GM18858 (cell line): Measurements from ENCODE around the gene MYH15.
"Not testable (repeated sequence)": the region's sequence is repeated elsewhere in the genome, so short reads cannot be mapped to it uniquely, and the experiment has no call there.

ENCODE experiments used
- ATAC-seq: cut with Tn5 transposase; IDR thresholded peaks from one replicate; pipeline ENCODE4 v1.9.1; 2021; ENCODE audit not compliant: unreplicated experiment

The MYH15 gene

GRCh38 chr3:108391917-108392593, 118.3 kb downstream of the MYH15 start:
- ATAC-seq = no peak

GRCh38 chr3:108389372-108389771, 121.0 kb downstream of the MYH15 start:
- no peak for ATAC-seq

GRCh38 chr3:108388136-108389132, 122.0 kb downstream of the MYH15 start:
- ATAC-seq = peak; percentile 71

GRCh38 chr3:108387063-108387462, 123.3 kb downstream of the MYH15 start:
- no peak for ATAC-seq

- ATAC-seq = no peak
Measured at GRCh38 chr3:108383306-108383705, 127.1 kb downstream of the MYH15 start.

DNA sequence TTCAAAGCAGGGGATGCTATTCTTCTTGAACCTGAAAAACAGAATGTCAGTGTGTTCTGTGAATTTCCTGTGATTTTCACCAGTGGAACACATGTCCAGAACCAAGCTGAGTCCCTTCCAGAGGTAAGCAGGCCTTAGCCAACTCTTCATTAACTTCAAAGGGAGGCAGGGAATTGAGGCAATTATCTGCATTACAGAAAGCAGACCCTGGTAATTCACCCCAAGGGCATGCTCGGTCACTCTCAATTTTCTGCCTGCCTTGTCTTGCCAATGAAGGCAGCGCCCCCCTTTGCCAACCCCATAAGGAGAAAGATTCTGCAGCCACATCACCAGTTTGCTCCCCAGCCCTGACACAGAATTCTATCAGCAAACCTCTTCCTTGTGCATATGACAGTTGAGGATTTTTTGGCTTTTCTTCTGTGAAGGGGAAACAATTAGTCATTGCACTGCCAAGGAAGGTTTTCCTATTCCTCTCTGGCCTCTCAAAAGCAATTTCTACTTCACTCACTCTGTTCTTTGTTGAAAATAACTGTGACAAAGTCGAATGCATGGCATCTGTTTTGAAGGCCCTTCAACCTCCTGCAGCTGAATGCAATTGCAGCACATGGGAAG, 128.8 kb downstream of the MYH15 start:
- no peak for ATAC-seq

DNA sequence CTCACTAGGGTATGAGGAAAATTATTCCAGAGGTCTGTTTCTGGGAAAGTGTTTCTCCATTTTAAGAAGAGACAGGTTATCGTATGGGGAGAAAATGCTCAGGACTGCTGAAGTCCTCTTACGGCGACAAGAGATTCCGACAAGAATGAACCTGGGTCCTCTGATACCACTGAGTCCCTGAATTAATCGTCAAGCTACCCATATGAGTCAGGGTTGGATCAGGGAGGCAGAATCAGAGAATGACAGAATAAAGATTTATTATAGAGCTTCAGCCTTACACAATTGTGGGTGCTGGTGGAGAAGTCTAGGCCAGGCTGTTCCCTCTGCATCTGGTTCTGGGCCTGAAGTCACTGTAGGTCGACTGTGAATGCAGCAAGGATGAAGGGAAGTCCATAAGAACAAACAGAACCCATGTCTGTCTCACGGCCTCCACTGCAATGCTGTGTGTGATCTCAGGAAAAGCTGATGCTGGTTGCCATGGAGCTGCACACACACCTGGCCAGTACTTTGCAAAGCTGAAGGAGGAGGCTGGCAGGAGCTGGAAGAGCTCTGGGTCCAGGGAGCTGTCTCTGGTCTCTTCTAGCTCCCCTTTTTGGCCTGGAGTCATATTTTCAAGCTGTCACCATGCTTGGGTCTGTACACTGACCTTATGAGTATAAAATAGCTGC, 130.1 kb downstream of the MYH15 start:
- no peak for ATAC-seq

- ATAC-seq = not testable (repeated sequence)
Measured at GRCh38 chr3:108378952-108379342, 131.4 kb downstream of the MYH15 start.

DNA sequence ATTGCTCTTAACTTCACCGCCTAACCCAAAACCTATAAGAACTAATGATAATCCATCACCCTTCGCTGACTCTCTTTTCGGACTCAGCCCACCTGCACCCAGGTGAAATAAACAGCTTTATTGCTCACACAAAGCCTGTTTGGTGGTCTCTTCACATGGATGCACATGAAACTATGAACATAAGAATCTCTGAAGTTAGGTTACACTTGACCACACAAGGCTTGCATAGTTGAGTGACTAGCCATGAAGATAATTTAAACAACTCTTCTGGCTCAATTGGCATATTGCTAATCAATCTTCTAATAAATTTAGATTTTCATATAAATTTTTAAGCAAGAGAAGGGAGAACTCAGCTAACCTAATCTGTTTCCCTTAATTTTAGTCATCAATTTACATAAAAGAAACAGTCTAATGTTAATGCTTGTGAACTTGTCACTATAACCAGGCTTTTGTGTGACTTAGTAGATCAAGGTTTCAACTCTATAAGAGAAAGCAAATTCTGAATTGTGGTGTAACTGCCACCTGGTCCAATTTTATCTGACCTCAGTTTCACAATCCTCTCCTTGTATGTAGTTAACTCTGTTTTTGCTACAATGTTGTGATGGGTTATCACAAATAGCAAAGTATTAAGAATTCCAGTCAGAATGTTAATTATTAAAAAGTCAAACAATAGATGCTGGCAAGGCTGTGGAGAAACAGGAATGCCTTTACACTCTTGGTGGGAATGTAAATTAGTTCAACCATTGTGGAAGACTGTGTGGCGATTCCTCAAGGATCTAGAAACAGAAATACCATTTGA, 132.0 kb downstream of the MYH15 start:
- peak; percentile 51 for ATAC-seq

DNA sequence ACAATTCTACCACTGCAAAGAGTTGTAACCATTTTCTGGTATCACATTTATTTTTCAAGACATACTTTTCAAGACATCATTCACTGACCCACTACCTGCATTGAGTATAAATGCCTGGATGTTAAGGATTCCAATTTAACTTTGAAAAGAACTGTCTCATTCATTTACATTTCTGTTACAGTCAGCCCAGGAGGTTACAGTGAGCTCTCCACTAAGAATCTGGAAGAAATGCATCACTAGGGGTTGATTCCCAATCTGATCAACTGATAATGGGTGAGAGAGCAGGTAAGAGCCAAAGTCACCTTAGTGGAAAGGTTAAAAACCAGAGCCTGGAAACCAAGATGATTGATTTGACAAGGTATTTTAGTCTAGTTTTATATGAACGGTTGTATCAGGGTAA, 133.0 kb downstream of the MYH15 start:
- ATAC-seq = no peak

GRCh38 chr3:108376026-108376425, 134.4 kb downstream of the MYH15 start:
- no peak for ATAC-seq

DNA sequence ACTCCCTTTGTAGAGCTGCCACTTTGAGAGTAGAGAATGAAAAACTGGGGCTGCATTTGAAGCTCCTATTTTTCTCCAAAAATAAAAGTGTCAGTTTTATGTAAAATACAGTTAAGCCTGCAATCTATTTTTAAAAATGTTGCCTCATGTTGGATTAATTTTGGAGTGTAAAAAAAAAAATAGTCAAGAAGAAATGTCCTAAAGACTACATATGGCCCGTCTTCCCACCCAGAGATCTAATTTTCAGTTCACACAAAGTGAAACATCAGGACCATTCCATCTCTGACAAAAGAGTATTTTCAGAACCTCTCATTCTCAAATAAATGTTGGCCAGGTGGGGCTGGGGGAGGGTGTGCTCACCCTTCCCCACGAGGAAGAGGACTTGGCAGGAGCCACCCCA, 151.4 kb downstream of the MYH15 start:
- no peak for ATAC-seq

DNA sequence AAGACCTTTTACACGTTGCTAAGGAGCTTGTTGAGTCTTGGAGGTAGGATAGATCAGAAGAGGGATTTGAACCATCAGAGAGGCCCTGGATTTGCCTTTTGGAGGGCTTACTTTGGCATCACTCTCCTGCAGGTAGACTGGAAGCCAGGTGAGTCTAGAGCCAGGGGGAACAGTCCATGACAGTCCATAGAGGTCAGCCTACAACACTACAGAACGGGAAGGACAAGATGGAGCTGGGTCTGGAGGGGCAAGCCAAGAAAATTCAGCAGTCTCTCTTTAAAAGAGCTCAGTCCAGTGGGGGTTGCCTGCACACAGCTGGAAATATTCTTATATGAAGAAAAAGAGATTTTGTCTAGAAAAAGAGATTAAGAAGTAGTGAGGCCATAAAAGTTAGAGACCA, 153.4 kb downstream of the MYH15 start:
- ATAC-seq = no peak

DNA sequence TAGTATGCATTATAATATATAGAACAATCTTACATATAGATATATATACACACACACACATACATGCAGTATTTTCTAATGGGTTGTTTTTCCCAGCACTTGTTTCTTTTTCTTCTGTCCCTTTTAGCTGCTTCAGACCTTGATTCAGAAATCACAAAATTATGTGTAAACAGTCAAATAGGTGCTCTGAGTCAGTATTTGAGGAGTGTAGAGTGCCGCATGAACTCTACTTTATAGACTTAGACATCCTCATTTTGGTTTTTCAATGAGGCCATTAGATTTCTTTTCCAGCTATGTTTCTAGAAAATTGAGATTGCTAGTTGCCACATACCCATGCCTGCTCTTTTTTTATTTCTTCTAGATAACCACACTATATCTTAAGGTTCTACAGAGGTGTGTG, 155.8 kb downstream of the MYH15 start:
- no peak for ATAC-seq

- no peak for ATAC-seq
Measured at GRCh38 chr3:108352176-108352575, 158.2 kb downstream of the MYH15 start.

DNA sequence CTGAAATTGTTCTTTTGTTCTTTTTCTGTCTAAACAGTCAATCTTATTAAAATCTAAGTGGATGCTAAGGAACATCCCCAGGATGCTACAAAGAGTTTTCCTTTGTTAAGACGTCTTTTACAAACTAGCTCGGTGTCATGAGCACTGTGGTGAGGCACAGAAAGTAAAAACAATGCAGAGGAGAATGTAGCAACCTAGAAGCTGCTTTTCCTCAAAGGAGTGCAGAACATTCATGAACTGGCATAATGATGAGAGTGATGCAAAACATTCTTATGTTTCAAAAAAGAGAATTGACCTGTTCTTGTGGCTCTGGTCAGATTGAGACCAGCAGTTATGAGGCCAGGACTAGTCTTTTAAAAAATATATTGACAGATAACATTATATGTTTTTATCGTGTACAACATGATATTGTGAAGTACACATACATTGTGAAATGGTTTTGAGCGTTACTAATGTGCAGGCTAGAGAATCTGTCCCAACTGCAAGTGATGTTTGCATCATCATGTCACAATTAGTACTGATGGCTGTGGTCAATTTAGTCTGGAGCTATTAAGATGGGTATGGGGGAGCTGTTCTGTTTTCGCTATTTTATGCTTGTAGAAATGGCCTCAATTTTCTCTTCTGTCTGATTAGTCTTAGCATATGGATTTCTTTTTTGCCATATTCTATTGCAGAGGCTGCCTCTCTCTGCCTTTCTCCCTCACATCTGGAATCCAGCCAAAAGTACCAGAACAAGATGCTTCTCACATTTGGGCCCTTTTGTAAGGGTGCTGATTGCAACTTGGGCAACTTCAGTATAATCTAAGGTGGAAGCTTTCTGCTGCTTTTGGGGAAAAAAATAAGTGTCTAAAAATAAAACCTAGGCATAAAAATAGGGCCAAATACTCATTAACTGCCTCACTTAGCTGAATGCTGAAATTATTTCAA, 163.8 kb downstream of the MYH15 start:
- no peak for ATAC-seq

- ATAC-seq = no peak
Measured at GRCh38 chr3:108345492-108346205, 164.7 kb downstream of the MYH15 start.

- ATAC-seq = no peak
Measured at GRCh38 chr3:108343491-108343890, 166.9 kb downstream of the MYH15 start.
